Left ventricle myocardium inferior (tissue), 1 donor: ENCODE data around the gene ZNF786. TPM values are rescaled to one million over a fixed set of nuclear protein-coding genes. Genes with fewer than 3 reads are reported as not detected.

Experiments
- DNase-seq: peaks from one replicate; pipeline ENCODE4 v3.0.0-alpha.2; 2020
- H3K27ac ChIP-seq: fragments of 200-600 bp; replicated peaks from 2 replicates; pipeline ENCODE4 v1.8.0; 2021
- H3K27me3 ChIP-seq: fragments of 200-600 bp; 2 replicates; pipeline ENCODE4 v1.8.0; 2021; ENCODE audit warnings: low read depth
- H3K36me3 ChIP-seq: fragments of 200-600 bp; 2 replicates; pipeline ENCODE4 v1.8.0; 2021
- H3K4me1 ChIP-seq: fragments of 200-600 bp; 2 replicates; pipeline ENCODE4 v1.8.0; 2021
- H3K4me3 ChIP-seq: fragments of 200-600 bp; 2 replicates; pipeline ENCODE4 v1.8.0; 2021; ENCODE audit warnings: mild to moderate bottlenecking, moderate library complexity
- H3K9me3 ChIP-seq: fragments of 200-600 bp; replicated peaks from 2 replicates; pipeline ENCODE4 v1.8.0; 2021
- intact Hi-C: fragments of 100-400 bp; cut with micrococcal nuclease; formaldehyde crosslinking; loops from one replicate; pipeline ENCODE4 v1.11.0; 2022
- total RNA-seq: library from RNA; stranded (reverse); fragmentation: NEBNext Ultra II Directional; extraction: Animal tissue kit (Norgen Biotek cat#: 25700); gene quantifications from one replicate; pipeline ENCODE4 v1.2.1, GENCODE V29; 2021
- TF ChIP-seq, protein P1 (sequence below): fragments of 200-600 bp; IDR thresholded peaks from 2 replicates; pipeline ENCODE4 v1.8.0; 2021; ENCODE audit warnings: antibody characterized with exemption, mild to moderate bottlenecking, borderline replicate concordance
- donor health status: DM: no; HTN: yes; CAD: no; lungs with severe emphysema.

The ZNF786 gene
- total RNA-seq, 1 donor from 2014 or later, result 2.4 TPM

DNA sequence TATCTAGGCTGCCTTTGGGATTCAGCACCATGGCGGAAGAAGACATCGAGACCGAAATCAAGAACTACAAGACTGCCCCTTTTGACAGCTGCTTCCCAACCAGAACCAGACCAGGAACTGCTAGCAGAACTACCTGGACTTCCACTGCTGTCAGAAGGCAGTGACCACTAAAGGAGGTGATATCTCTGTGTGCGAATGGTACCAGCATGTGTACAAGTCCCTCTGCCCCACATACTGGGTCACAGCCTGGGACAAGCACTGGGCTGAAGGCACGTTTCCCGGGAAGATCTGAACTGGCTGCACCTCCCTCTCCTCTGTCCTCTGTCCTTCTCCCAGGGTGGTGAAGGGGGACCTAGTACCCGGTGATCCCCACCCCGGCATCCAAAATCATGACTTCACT is 36.6 kb downstream of the ZNF786 start:
- Histone ChIP-seq H3K27me3 (peaks cover 4% of the 10 kb centered on the region), H3K36me3 (no peaks in the 10 kb centered on the region), H3K4me1 (no peaks in the 10 kb centered on the region), H3K9me3 (no peaks in the 10 kb centered on the region), H3K4me3 (no peak overlapping the region), H3K27ac (no peak overlapping the region)
- intact Hi-C loops, result no loop called here
- no peak for DNase-seq
- TF ChIP-seq, protein P1, sequence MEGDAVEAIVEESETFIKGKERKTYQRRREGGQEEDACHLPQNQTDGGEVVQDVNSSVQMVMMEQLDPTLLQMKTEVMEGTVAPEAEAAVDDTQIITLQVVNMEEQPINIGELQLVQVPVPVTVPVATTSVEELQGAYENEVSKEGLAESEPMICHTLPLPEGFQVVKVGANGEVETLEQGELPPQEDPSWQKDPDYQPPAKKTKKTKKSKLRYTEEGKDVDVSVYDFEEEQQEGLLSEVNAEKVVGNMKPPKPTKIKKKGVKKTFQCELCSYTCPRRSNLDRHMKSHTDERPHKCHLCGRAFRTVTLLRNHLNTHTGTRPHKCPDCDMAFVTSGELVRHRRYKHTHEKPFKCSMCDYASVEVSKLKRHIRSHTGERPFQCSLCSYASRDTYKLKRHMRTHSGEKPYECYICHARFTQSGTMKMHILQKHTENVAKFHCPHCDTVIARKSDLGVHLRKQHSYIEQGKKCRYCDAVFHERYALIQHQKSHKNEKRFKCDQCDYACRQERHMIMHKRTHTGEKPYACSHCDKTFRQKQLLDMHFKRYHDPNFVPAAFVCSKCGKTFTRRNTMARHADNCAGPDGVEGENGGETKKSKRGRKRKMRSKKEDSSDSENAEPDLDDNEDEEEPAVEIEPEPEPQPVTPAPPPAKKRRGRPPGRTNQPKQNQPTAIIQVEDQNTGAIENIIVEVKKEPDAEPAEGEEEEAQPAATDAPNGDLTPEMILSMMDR, result no peak

DNA sequence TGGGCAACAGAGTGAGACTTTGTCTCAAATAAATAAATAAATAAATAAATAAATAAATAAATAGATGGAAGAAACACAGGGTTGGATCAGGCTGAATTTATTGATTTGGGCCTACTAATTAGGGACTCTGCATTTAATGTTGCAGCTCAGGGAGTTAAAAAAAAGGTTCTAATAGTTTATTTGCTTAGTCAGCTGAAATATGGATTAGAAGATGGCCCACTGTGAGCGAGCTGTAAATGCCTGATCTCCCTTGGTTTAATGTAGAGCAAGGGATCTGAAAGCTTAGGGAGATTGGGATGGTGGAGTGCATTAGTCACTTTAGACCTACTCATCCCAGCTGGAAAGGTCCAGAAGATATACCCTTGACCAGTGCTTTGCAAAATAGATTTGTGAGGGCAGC is 37.1 kb downstream of the ZNF786 start:
- TF ChIP-seq, protein P1, result no peak
- Histone ChIP-seq H3K27ac (no peak overlapping the region), H3K4me3 (no peak overlapping the region), H3K36me3 (no peaks in the 10 kb centered on the region), H3K27me3 (peaks cover 4% of the 10 kb centered on the region), H3K4me1 (no peaks in the 10 kb centered on the region), H3K9me3 (no peaks in the 10 kb centered on the region)
- intact Hi-C loops, result no loop called here
- DNase-seq, result no peak

DNA sequence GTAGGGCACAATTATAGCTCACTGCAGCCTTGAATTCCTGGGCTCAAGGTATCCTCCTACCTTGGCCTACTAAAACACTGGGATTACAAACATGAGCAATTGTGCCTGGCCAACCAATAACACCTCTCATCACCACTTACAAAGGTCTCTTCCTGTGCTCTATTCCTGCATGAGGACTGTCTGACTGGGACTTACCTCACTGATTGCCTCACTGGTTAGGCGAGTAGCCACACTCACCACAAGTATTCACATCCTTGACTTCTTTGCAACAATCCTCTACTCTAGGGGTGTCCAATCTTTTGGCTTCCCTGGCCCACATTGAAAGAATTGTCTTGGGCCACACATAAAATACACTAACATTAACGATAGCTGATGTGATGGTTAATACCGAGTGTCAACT is 39.6 kb downstream of the ZNF786 start:
- no peak for DNase-seq
- H3K4me1 ChIP-seq, result no peaks in the 10 kb centered on the region
- intact Hi-C loops, result no loop called here
- H3K4me3 ChIP-seq, result no peak overlapping the region
- H3K36me3 ChIP-seq, result no peaks in the 10 kb centered on the region
- TF ChIP-seq, protein P1, result no peak
- peaks cover 4% of the 10 kb centered on the region for H3K27me3 ChIP-seq
- no peak overlapping the region for H3K27ac ChIP-seq
- no peaks in the 10 kb centered on the region for H3K9me3 ChIP-seq

DNA sequence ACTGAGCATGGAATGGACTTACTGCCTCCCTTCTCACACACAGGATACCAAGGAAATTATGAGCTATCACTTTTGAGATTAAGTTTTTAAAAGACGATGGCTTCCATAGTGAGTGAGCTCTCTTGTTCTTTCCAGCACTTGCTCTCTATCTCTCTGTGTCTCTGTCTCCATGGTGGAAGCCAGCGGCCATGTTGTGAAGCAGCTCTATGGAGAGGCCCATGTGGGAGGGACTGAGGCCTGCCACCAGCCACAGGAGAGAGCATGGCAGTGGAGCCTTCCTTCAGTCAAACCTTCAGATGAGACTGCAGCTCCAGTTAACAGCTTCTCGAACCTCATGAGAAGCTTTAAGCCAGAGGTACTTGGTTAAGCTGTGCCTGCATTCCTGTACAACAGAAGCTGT is 41.7 kb downstream of the ZNF786 start:
- no peaks in the 10 kb centered on the region for H3K36me3 ChIP-seq
- intact Hi-C loops, result no loop called here

DNA sequence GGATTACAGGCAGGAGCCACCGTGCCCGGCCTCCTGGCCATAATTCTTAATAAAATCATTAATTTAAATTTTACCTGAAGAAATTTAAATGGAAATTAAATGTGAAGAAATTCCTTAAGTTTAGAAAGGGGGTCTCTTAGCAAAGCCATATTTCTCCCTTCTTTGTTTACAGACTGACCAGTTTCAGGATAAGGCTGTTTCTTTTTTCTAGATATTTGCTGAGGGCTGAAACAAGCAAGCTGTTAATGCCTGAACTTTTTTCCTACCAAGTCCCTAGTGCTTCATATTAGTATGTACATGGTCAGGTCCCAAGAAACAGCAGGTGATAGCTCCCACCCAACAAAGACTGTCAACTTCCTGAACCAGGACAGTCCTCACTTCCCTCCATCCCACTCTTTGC is 44.1 kb downstream of the ZNF786 start:
- H3K4me3 ChIP-seq, result no peak overlapping the region
- no peaks in the 10 kb centered on the region for H3K27me3 ChIP-seq
- no peaks in the 10 kb centered on the region for H3K9me3 ChIP-seq
- intact Hi-C loops, result no loop called here
- TF ChIP-seq, protein P1, result no peak
- no peak for DNase-seq
- no peaks in the 10 kb centered on the region for H3K36me3 ChIP-seq
- no peaks in the 10 kb centered on the region for H3K4me1 ChIP-seq
- no peak overlapping the region for H3K27ac ChIP-seq

More for the DNA sequence above, 41.7 kb downstream of the ZNF786 start:
- no peaks in the 10 kb centered on the region for H3K9me3 ChIP-seq
- H3K27me3 ChIP-seq, result no peaks in the 10 kb centered on the region
- H3K4me1 ChIP-seq, result no peaks in the 10 kb centered on the region
- TF ChIP-seq, protein P1, result no peak
- H3K4me3 ChIP-seq, result no peak overlapping the region
- DNase-seq, result no peak
- H3K27ac ChIP-seq, result no peak overlapping the region

DNA sequence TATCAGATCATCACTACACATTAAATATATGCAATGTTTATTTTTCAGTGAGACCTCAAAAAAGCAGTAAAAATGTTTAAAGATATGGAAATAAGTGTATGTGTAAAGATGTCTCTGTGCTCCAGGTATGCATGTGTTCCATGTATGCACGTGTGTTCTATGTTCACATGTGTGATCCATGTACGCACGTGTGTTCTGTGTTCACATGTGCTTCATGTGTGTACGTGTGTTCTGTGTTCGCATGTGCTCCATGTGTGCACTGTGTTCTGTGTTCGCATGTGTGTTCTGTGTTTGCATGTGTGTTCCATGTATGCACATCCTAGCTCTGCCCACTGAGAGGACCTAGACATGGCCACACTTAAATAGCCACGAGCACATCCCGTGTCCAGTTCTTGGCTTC is 46.6 kb downstream of the ZNF786 start:
- H3K4me3 ChIP-seq, result no peak overlapping the region
- intact Hi-C loops, result no loop called here
- H3K27ac ChIP-seq, result no peak overlapping the region
- no peaks in the 10 kb centered on the region for H3K9me3 ChIP-seq
- no peaks in the 10 kb centered on the region for H3K36me3 ChIP-seq
- no peaks in the 10 kb centered on the region for H3K27me3 ChIP-seq
- DNase-seq, result no peak
- TF ChIP-seq, protein P1, result no peak
- H3K4me1 ChIP-seq, result no peaks in the 10 kb centered on the region
